ENCODE measurements around the gene APOA4.

The APOA4 gene

GRCh38 chr11:116849486-116849885 lies 26.4 kb upstream of the APOA4 start:
- POLR2A ChIA-PET, result no interaction called here
- Histone ChIP-seq H3K4me3 (ENCODE audit: low read depth, low read length) (no peak overlapping the region), H3K9me3 (ENCODE audit: control insufficient read depth, insufficient read depth, low read depth, low read length) (no peaks in the 10 kb centered on the region), H3K27ac (ENCODE audit: extremely low read depth, low read depth, low read length) (no peak overlapping the region), H3K4me1 (ENCODE audit: control insufficient read depth, insufficient read depth, low read length) (peaks cover 2% of the 10 kb centered on the region; the same call in 1 of the 2 replicates), H3K36me3 (ENCODE audit: control insufficient read depth in 2 of 2, insufficient read depth in 1 of 2, low read length in 2 of 2) (peaks cover 0 to 56% of the 10 kb centered on the region in 2 experiments; a peak in 1 of 3 replicates)
- TF ChIP-seq ZNF837 (tag by site-specific recombination; IDR thresholded peaks at IDR 0.05), result no peak
- no peak for TF ChIP-seq TCF7L2 (IDR thresholded peaks at IDR 0.05; ENCODE audit: borderline replicate concordance, low read depth, low read length)
- TF ChIP-seq KLF10 (tag by site-specific recombination; IDR thresholded peaks at IDR 0.05), result no peak
- TF ChIP-seq ZNF366 (tag by site-specific recombination; conservative IDR thresholded peaks at IDR 0.05), result no peak
- TF ChIP-seq ZFP3 (tag by site-specific recombination; IDR thresholded peaks at IDR 0.05; ENCODE audit: low read depth), result no peak
- TF ChIP-seq ZNF473 (tag by site-specific recombination; IDR thresholded peaks at IDR 0.05), result no peak
- TF ChIP-seq BCL11B (tag by site-specific recombination; IDR thresholded peaks at IDR 0.05; ENCODE audit: low read depth), result no peak
- TF ChIP-seq TSHZ1 (tag by site-specific recombination; IDR thresholded peaks at IDR 0.05; ENCODE audit: borderline replicate concordance), result no peak
- TF ChIP-seq ZNF112 (tag by site-specific recombination; IDR thresholded peaks at IDR 0.05), result no peak
- no peak for TF ChIP-seq ZNF335 (tag by site-specific recombination; conservative IDR thresholded peaks at IDR 0.05)
- TF ChIP-seq ZNF560 (tag by site-specific recombination; IDR thresholded peaks at IDR 0.05; ENCODE audit: borderline replicate concordance), result no peak
- TF ChIP-seq OSR2 (tag by site-specific recombination; IDR thresholded peaks at IDR 0.05), result no peak
- no peak for TF ChIP-seq ZNF639 (tag by site-specific recombination; IDR thresholded peaks at IDR 0.05)
- TF ChIP-seq GLIS1 (tag by site-specific recombination; IDR thresholded peaks at IDR 0.05), result no peak
- CTCF ChIA-PET, result interaction anchor here (1.1 to 1.3 kb wide), 2 partner anchors 13 to 31 kb away, joined by 3 to 4 read pairs; no protein-coding TSS in a partner anchor

- ChIA-PET POLR2A (no interaction called here), CTCF (interaction anchor here (1.3 kb wide), 1 partner anchor 13 kb away, joined by 4 read pairs; no protein-coding TSS in a partner anchor)
- Histone ChIP-seq H3K9me3 (ENCODE audit: control insufficient read depth, insufficient read depth, low read depth, low read length) (no peaks in the 10 kb centered on the region), H3K4me1 (ENCODE audit: control insufficient read depth, insufficient read depth, low read length) (peaks cover 2% of the 10 kb centered on the region; the same call in 1 of the 2 replicates), H3K36me3 (ENCODE audit: control insufficient read depth in 2 of 2, insufficient read depth in 1 of 2, low read length in 2 of 2) (peaks cover 0 to 55% of the 10 kb centered on the region in 2 experiments; a peak in 1 of 3 replicates), H3K27ac (ENCODE audit: extremely low read depth, low read depth, low read length) (no peak overlapping the region), H3K4me3 (ENCODE audit: low read depth, low read length) (no peak overlapping the region)
- TF ChIP-seq ZBTB10 (tag by site-specific recombination; IDR thresholded peaks at IDR 0.05) (no peak), ZNF843 (tag by site-specific recombination; IDR thresholded peaks at IDR 0.05) (no peak), ZNF221 (tag by site-specific recombination; IDR thresholded peaks at IDR 0.05; ENCODE audit: borderline replicate concordance) (no peak), ZNF26 (tag by site-specific recombination; IDR thresholded peaks at IDR 0.05) (no peak)
Measured at GRCh38 chr11:116849060-116849459, 26.0 kb upstream of the APOA4 start.
